ENCODE measurements around the gene PARD3. TPM values are rescaled to one million over a fixed set of nuclear protein-coding genes. Genes with fewer than 3 reads are reported as not detected.

PARD3 gene
- total RNA-seq, 4 donors from 2014 or later: 98.9 to 122 (median 105) TPM

DNA sequence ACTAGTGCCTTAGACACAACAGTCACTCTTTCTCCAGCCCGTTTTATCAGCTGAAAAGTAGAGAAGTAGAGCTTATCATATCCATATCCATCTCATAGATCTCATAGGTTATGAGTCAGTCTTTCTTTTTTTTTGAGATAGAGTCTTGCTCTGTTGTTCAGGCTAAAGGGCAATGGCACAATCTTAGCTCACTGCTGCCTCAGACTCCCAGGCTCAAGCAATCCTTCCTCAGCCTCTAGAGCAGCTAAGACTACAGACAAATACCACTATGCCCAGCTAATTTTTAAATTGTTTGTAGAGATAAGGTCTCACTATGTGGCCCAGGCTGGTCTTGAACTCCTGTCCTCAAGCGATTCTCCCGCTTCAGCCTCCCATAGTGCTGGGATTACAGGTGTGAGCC lies 2.5 kb upstream of the PARD3 start:
- H3K36me3 ChIP-seq: no peaks in the 10 kb centered on the region
- no peak for DNase-seq (ENCODE audit: extremely low spot score)
- H3K4me1 ChIP-seq: peaks cover 11 to 32% (median 28%) of the 10 kb centered on the region in 4 donors
- no peaks in the 10 kb centered on the region for H3K9me3 ChIP-seq
- H3K4me3 ChIP-seq: no peak overlapping the region
- H3K27me3 ChIP-seq: no peaks in the 10 kb centered on the region
- TF ChIP-seq, protein P1, sequence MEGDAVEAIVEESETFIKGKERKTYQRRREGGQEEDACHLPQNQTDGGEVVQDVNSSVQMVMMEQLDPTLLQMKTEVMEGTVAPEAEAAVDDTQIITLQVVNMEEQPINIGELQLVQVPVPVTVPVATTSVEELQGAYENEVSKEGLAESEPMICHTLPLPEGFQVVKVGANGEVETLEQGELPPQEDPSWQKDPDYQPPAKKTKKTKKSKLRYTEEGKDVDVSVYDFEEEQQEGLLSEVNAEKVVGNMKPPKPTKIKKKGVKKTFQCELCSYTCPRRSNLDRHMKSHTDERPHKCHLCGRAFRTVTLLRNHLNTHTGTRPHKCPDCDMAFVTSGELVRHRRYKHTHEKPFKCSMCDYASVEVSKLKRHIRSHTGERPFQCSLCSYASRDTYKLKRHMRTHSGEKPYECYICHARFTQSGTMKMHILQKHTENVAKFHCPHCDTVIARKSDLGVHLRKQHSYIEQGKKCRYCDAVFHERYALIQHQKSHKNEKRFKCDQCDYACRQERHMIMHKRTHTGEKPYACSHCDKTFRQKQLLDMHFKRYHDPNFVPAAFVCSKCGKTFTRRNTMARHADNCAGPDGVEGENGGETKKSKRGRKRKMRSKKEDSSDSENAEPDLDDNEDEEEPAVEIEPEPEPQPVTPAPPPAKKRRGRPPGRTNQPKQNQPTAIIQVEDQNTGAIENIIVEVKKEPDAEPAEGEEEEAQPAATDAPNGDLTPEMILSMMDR (IDR thresholded peaks at IDR 0.05): no peak
- no peak for TF ChIP-seq EP300 (IDR thresholded peaks at IDR 0.05)
- TF ChIP-seq POLR2A (IDR thresholded peaks at IDR 0.05; ENCODE audit: low read depth): no peak
- TF ChIP-seq POLR2AphosphoS5 (IDR thresholded peaks at IDR 0.05): no peak
- 91% methylated on average over 3 of the region's 3 CpGs for WGBS
- intact Hi-C loops (cut with DNase I): no loop called here
- H3K27ac ChIP-seq (replicated peaks in 1 of 4): no peak overlapping the region

DNA sequence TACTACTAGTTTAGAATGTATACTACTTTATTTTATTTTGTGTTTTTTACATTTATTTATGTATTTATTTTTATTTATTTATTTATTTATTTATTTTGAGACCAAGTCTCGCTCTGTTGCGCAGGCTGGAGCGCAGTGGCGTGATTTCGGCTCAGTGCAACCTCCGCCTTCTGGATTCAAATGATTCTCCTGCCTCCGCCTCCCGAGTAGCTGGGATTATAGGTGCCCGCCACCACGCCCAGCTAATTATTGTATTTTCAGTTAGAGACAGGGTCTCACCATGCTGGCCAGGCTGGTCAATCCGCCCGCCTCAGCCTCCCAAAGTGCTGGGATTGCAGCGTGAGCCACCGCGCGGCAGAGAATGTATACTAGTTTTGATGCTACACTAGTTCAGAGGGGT lies 2.0 kb upstream of the PARD3 start:
- Histone ChIP-seq H3K36me3 (no peaks in the 10 kb centered on the region), H3K4me1 (peaks cover 15 to 38% (median 34%) of the 10 kb centered on the region in 4 donors), H3K9me3 (no peaks in the 10 kb centered on the region), H3K4me3 (no peak overlapping the region), H3K27me3 (no peaks in the 10 kb centered on the region), H3K27ac (replicated peaks in 1 of 4) (no peak overlapping the region)
- no peak for TF ChIP-seq POLR2A (IDR thresholded peaks at IDR 0.05; ENCODE audit: low read depth)
- TF ChIP-seq, protein P1 (IDR thresholded peaks at IDR 0.05): no peak
- no peak for TF ChIP-seq EP300 (IDR thresholded peaks at IDR 0.05)
- no peak for TF ChIP-seq POLR2AphosphoS5 (IDR thresholded peaks at IDR 0.05)
- 95% methylated on average over 16 of the region's 16 CpGs for WGBS
- DNase-seq (ENCODE audit: extremely low spot score): no peak
- intact Hi-C loops (cut with DNase I): no loop called here

DNA sequence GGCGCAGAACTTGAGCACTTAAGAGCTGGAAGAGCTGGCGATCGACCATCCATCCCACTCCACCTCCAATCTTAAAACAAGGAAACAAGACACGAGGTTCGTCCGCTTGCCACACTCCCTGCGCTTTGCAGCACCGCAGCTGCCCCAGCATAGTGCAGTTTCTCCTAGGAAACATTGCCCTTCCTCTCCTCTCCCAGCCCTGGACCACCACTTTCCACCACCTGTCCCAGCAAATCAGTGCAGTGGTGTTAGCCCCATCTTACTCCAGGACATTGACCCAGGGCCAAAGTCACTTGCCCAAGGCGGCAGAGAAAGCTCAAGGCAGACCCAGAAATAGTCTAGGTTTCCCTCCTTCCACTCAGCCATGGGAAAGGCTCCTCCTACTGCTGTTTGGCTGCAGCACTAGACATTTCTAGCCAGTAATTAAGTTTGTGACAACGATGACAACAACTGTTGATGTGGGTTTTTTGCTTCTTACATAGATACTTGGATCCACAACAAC lies 1.5 kb upstream of the PARD3 start:
- peak overlapping the region; percentile 85 to 94 (median 90) for H3K27ac ChIP-seq (replicated peaks in 1 of 4)
- intact Hi-C loops (cut with DNase I): no loop called here

DNA sequence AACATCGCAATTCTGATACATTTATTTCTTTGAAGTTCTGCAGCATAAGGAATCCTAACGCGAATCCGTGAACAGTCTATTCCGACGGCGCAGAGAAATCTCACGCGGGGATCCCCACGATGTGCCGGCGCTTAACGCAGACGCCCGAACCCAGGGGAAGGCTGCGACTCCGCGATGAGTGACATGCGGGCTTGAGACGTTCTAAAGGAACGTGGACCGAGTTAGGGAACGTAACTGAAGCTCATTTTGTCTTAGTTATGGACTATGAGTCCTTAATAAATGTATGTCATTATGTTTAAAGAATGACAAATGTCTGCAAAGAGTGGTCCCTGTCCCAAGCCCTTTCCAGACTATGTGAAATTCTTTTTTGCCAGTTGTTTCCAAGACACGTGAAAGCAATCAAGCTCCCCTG lies 995 bp upstream of the PARD3 start:
- Histone ChIP-seq H3K9me3 (no peaks in the 10 kb centered on the region), H3K4me1 (peaks cover 24 to 47% (median 43%) of the 10 kb centered on the region in 4 donors), H3K27ac (replicated peaks in 1 of 4) (peak overlapping the region; percentile 85 to 94 (median 90)), H3K4me3 (peak overlapping the region; percentile 82 to 96 (median 93)), H3K27me3 (no peaks in the 10 kb centered on the region), H3K36me3 (no peaks in the 10 kb centered on the region)
- intact Hi-C loops (cut with DNase I): no loop called here
- DNase-seq (ENCODE audit: extremely low spot score): no peak
- no peak for TF ChIP-seq POLR2A (IDR thresholded peaks at IDR 0.05; ENCODE audit: low read depth)
- TF ChIP-seq POLR2AphosphoS5 (IDR thresholded peaks at IDR 0.05): no peak
- TF ChIP-seq, protein P1 (IDR thresholded peaks at IDR 0.05): no peak
- no peak for TF ChIP-seq EP300 (IDR thresholded peaks at IDR 0.05)
- 2% methylated on average over 24 of the region's 24 CpGs for WGBS

More for the DNA sequence above, 1.5 kb upstream of the PARD3 start:
- H3K9me3 ChIP-seq: no peaks in the 10 kb centered on the region
- H3K27me3 ChIP-seq: no peaks in the 10 kb centered on the region
- peaks cover 20 to 43% (median 39%) of the 10 kb centered on the region in 4 donors for H3K4me1 ChIP-seq
- peak overlapping the region; percentile 82 to 96 (median 93) for H3K4me3 ChIP-seq
- TF ChIP-seq POLR2AphosphoS5 (IDR thresholded peaks at IDR 0.05) (no peak), POLR2A (IDR thresholded peaks at IDR 0.05; ENCODE audit: low read depth) (no peak), EP300 (IDR thresholded peaks at IDR 0.05) (no peak)
- TF ChIP-seq, protein P1 (IDR thresholded peaks at IDR 0.05): no peak
- no peak for DNase-seq (ENCODE audit: extremely low spot score)
- no peaks in the 10 kb centered on the region for H3K36me3 ChIP-seq
- WGBS: 18% methylated on average over 10 of the region's 10 CpGs

DNA sequence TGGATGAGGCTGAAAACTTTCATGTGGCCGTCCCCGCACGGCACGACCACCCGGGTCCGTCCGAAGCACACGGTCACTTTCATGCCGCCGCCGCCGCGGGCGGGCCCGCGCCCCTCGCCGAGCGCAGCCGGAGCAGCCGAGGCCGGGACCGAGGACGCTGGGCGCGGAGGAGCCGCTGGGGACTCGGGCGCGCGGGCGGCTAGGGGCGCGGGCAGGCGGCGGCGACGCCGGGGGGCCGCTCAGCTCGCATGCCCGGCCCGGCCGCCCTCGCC lies 247 bp downstream of the PARD3 start:
- TF ChIP-seq, protein P1 (IDR thresholded peaks at IDR 0.05): no peak
- TF ChIP-seq POLR2A (IDR thresholded peaks at IDR 0.05; ENCODE audit: low read depth) (no peak), POLR2AphosphoS5 (IDR thresholded peaks at IDR 0.05) (no peak), EP300 (IDR thresholded peaks at IDR 0.05) (no peak)
- intact Hi-C loops (cut with DNase I): loop anchor here (5.0 kb wide), 1 partner anchor 88 kb away; no protein-coding TSS in a partner anchor
- Histone ChIP-seq H3K27ac (replicated peaks in 1 of 4) (peak overlapping the region; percentile 88 to 94 (median 93)), H3K27me3 (no peaks in the 10 kb centered on the region), H3K4me3 (peak overlapping the region; percentile 82 to 96 (median 93)), H3K36me3 (no peaks in the 10 kb centered on the region), H3K4me1 (peaks cover 25 to 60% (median 52%) of the 10 kb centered on the region in 4 donors), H3K9me3 (no peaks in the 10 kb centered on the region)
- DNase-seq (ENCODE audit: extremely low spot score): no peak
- no CpG with 5 or more reads among the region's 45 CpGs for whole genome bisulfite sequencing
